ENCODE data around the gene ERI3. TPM values are rescaled to one million over a fixed set of nuclear protein-coding genes. Genes with fewer than 3 reads are reported as not detected.

ERI3 gene
- total RNA-seq, 2 experiments from 2014 or later, result 42.3 to 43.3 TPM

DNA sequence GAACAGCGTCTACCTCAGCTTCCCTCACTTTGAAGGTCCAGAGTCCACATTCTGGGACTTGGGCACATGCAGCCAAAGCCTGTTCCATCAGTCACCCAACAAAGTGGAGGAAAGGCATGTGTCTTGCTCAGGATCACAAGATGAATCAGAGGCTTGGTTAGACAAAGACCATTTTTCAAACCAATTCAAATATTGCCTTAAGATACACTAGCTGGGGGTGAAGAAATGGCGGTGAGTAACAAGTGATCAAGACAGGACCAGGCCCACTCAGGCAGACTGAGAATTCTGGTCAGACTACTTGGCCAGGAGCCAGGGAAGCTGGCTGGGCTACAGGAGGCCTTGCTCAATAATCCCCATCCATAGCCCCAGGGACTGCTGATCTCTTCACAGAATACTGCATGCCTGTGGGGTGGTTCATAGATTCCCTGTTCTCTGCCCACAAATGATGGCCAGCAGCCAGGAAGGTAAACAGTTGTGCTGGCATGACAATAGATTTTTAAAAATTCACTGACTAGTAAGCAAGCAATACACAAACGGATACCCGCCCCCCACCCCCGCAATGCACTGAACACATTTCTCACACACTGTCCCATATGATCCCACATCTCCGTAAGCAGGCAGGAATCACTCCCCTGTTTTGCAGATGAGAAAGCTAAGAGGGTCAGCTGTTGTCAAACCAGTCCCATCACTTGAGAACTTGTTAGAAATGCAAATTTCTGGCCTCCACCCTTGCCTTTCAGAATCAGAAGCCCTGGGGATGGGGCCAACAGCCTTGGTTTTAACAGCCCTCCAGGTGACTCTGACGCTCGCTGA is 27.2 kb downstream of the ERI3 start:
- ChIA-PET POLR2A (interaction anchor here (1.6 kb wide), 1 partner anchor 10 kb away, joined by 6 read pairs; no protein-coding TSS in a partner anchor), CTCF (interaction anchor here (0.6 to 1.1 kb wide), 2 partner anchors 14 to 325 kb away, joined by 3 to 4 read pairs; no protein-coding TSS in a partner anchor)
- no peak overlapping the region for H3K4me3 Mint-ChIP-seq
- intact Hi-C loops (cut with micrococcal nuclease), result no loop called here
- H3K27me3 Mint-ChIP-seq, result no peaks in the 10 kb centered on the region
- no peak for TF ChIP-seq CTCF (IDR thresholded peaks at IDR 0.05)
- peaks cover 7% of the 10 kb centered on the region for H3K36me3 Mint-ChIP-seq (ENCODE audit: low read depth)
- H3K9me3 Mint-ChIP-seq, result no peaks in the 10 kb centered on the region
- DNase-seq (no peak), ATAC-seq (no peak)
- H3K27ac Mint-ChIP-seq, result no peak overlapping the region
- H3K4me1 Mint-ChIP-seq (ENCODE audit: low read depth), result peaks cover 2% of the 10 kb centered on the region

GRCh38 chr1:44326821-44327465 is 28.1 kb downstream of the ERI3 start:
- DNase-seq (no peak), ATAC-seq (no peak)
- peaks cover 7% of the 10 kb centered on the region for H3K36me3 Mint-ChIP-seq (ENCODE audit: low read depth)
- no peaks in the 10 kb centered on the region for H3K27me3 Mint-ChIP-seq
- H3K27ac Mint-ChIP-seq, result no peak overlapping the region
- ChIA-PET POLR2A (interaction anchor here (0.7 kb wide), 1 partner anchor 235 kb away, joined by 3 read pairs; no protein-coding TSS in a partner anchor), CTCF (interaction anchor here (0.6 to 1.1 kb wide), 3 partner anchors 9 to 109 kb away, joined by 3 to 4 read pairs (median 3); no protein-coding TSS in a partner anchor)
- no peak for TF ChIP-seq CTCF (IDR thresholded peaks at IDR 0.05)
- peaks cover 2% of the 10 kb centered on the region for H3K4me1 Mint-ChIP-seq (ENCODE audit: low read depth)
- no peaks in the 10 kb centered on the region for H3K9me3 Mint-ChIP-seq
- no peak overlapping the region for H3K4me3 Mint-ChIP-seq
- intact Hi-C loops (cut with micrococcal nuclease), result no loop called here

DNA sequence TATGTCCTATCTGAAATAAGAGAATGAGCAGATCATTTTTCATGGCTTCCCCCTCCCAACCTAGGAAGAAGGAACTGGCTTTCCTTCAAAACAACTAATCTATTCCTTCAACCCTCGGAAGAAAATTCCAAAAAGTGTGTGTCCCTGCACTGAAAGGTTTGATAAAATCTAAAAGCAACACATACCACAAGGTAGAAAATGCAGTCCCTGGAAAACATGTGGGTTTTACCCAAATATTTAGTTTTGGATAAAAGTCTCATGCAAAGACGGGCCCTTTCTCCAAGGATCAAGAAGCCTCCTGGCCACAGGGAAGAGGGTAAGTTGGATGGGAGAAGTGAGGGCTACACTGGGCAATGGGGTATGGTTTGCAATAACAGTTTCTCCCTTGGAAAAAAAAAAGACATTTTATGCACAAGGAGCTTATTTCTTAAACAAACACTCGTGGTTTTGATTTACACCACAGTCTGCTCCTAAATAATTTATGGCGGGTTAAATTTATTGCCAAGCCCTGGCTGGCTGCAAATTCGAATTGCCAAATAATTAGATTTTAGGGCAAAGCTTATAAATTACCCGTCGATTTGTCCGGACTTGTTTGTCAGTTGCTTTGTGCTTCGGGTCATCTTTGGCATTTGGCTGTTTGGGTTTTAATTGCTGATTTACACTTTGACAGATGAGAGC is 28.9 kb downstream of the ERI3 start:
- ATAC-seq, result no peak
- Mint-ChIP-seq H3K4me3 (no peak overlapping the region), H3K27ac (no peak overlapping the region), H3K36me3 (ENCODE audit: low read depth) (peaks cover 7% of the 10 kb centered on the region), H3K9me3 (no peaks in the 10 kb centered on the region), H3K4me1 (ENCODE audit: low read depth) (peaks cover 2% of the 10 kb centered on the region), H3K27me3 (no peaks in the 10 kb centered on the region)
- ChIA-PET POLR2A (interaction anchor here (0.7 to 1.2 kb wide), 2 partner anchors 28 to 236 kb away, joined by 3 read pairs; no protein-coding TSS in a partner anchor), CTCF (interaction anchor here (0.6 to 1.0 kb wide), 2 partner anchors 8 to 109 kb away, joined by 3 read pairs; no protein-coding TSS in a partner anchor)
- TF ChIP-seq CTCF (IDR thresholded peaks at IDR 0.05), result no peak
- intact Hi-C loops (cut with micrococcal nuclease), result no loop called here
- DNase-seq, result no peak

DNA sequence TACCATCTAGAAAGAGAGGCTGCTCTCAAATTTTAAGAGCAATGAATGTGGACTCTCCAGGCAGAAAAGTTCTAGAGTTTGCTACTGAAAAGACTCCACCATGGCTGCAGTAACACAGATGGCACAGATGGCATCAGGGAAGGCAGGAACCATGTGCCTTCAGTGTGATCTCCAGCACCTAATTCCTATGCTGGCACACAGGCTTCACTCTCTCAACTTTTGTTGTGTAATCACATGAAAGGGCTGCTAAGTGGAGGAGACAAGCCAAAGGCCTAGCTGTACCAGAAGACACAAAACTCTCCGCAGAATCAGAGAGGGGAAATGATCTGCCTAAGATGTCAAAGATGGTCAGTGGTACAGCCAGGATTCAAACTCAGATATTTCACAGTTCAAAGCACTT is 31.1 kb downstream of the ERI3 start:
- intact Hi-C loops (cut with micrococcal nuclease), result no loop called here
- no peaks in the 10 kb centered on the region for H3K4me1 Mint-ChIP-seq (ENCODE audit: low read depth)
- no peak for TF ChIP-seq CTCF (IDR thresholded peaks at IDR 0.05)
- ChIA-PET CTCF (interaction anchor here (1.3 kb wide), 1 partner anchor 329 kb away, joined by 3 read pairs; no protein-coding TSS in a partner anchor), POLR2A (no interaction called here)
- peaks cover 2% of the 10 kb centered on the region for H3K36me3 Mint-ChIP-seq (ENCODE audit: low read depth)
- H3K27ac Mint-ChIP-seq, result no peak overlapping the region
- H3K4me3 Mint-ChIP-seq, result no peak overlapping the region
- H3K9me3 Mint-ChIP-seq, result no peaks in the 10 kb centered on the region
- DNase-seq, result no peak
- H3K27me3 Mint-ChIP-seq, result no peaks in the 10 kb centered on the region
- ATAC-seq, result no peak
